CD4-positive, alpha-beta T cell (primary cell): Measurements from ENCODE around the gene TMEM217. TPM values are rescaled to one million over a fixed set of nuclear protein-coding genes. Genes with fewer than 3 reads are reported as not detected.

Experiments
- ATAC-seq: fragments of 200-7000 bp; cut with Tn5 transposase; one replicate; pipeline ENCODE4 v1.10.0; 2022; ENCODE audit warnings: mild to moderate bottlenecking; ENCODE audit not compliant: poor library complexity
- CTCF ChIA-PET: fragments of 350-600 bp; sonication (Branson Sonifier 250); formaldehyde crosslinking; loops from one replicate; lab custom pipeline; 2021; ENCODE audit warnings: antibody characterized with exemption, inconsistent platforms; lab: Charles Lee
- POLR2A ChIA-PET: fragments of 350-600 bp; sonication (Branson Sonifier 250); formaldehyde crosslinking; loops from one replicate; lab custom pipeline; 2021; ENCODE audit warnings: antibody characterized with exemption, inconsistent platforms; lab: Charles Lee
- DNase-seq, 14 experiments: peaks; one replicate each; pipeline ENCODE4 v3.0.0-alpha.2; 2013 to 2020; ENCODE audit warnings: mixed read lengths in 2 of 14
- H3K27ac ChIP-seq, 2 donors: one replicate each; pipeline versions ENCODE4 v1.5.1 to v1.7.0; 2013; ENCODE audit warnings: low read length in 2 of 2, low read depth in 1 of 2, mild to moderate bottlenecking in 1 of 2
- H3K27me3 ChIP-seq, 2 experiments: 1 replicate in 1 of 2; 2 replicates in 1 of 2; pipeline versions ENCODE4 v1.6.1 to v1.7.0; 2013; ENCODE audit warnings: low read length in 2 of 2, control low read depth in 1 of 2, mild to moderate bottlenecking in 1 of 2, moderate library complexity in 1 of 2; ENCODE audit not compliant: insufficient read depth in 2 of 2, control insufficient read depth in 1 of 2
- H3K36me3 ChIP-seq: one replicate; pipeline ENCODE4 v1.6.1; 2013; ENCODE audit warnings: low read length, control low read depth; ENCODE audit not compliant: insufficient read depth
- H3K4me1 ChIP-seq: one replicate; pipeline ENCODE4 v1.6.1; 2013; ENCODE audit warnings: low read length, control low read depth; ENCODE audit not compliant: insufficient read depth
- H3K4me3 ChIP-seq: one replicate; pipeline ENCODE4 v1.5.1; 2013; ENCODE audit warnings: mild to moderate bottlenecking, low read length, moderate library complexity
- H3K9me3 ChIP-seq, 2 experiments: 1 replicate in 1 of 2; 2 replicates in 1 of 2; pipeline versions ENCODE4 v1.6.1 to v1.7.0; 2013; ENCODE audit warnings: low read length in 2 of 2, mild to moderate bottlenecking in 2 of 2, control low read depth in 1 of 2, moderate library complexity in 1 of 2; ENCODE audit not compliant: control insufficient read depth in 1 of 2, insufficient read depth in 1 of 2
- H3K27ac Mint-ChIP-seq: one replicate; pipeline ENCODE4 v1.8.0; 2020; ENCODE audit warnings: mixed read lengths
- H3K27me3 Mint-ChIP-seq: one replicate; pipeline ENCODE4 v1.8.0; 2021; ENCODE audit warnings: mixed read lengths
- H3K36me3 Mint-ChIP-seq: one replicate; pipeline ENCODE4 v1.8.0; 2021; ENCODE audit warnings: low read depth, mixed read lengths
- H3K4me1 Mint-ChIP-seq: one replicate; pipeline ENCODE4 v1.8.0; 2021; ENCODE audit warnings: low read depth, mixed read lengths
- H3K4me3 Mint-ChIP-seq: one replicate; pipeline ENCODE4 v1.8.0; 2020; ENCODE audit warnings: mild to moderate bottlenecking, mixed read lengths
- H3K9me3 Mint-ChIP-seq: one replicate; pipeline ENCODE4 v1.8.0; 2020; ENCODE audit warnings: mixed read lengths
- intact Hi-C, 2 experiments: fragments of 100-400 bp; cut with DNase I in 1 of 2; cut with micrococcal nuclease in 1 of 2; formaldehyde crosslinking; loops; one replicate each; pipeline versions ENCODE4 v1.15.1 to v1.9.0; 2023 to 2025; cut with DNase I, micrococcal nuclease
- total RNA-seq, 174 experiments: library from RNA in 2 of 174; stranded (reverse) in 2 of 174; gene quantifications; one replicate each; pipeline ENCODE4 v1.2.3 and lab custom pipeline; 2021 to 2026
- TF ChIP-seq, protein P1 (sequence below): fragments of 200-600 bp; IDR thresholded peaks from one replicate; pipeline ENCODE4 v1.8.0; 2022; ENCODE audit warnings: antibody characterized with exemption, mild to moderate bottlenecking

The TMEM217 gene
- total RNA-seq, 2 experiments from 2014 or later: 0.41 to 0.47 TPM

DNA sequence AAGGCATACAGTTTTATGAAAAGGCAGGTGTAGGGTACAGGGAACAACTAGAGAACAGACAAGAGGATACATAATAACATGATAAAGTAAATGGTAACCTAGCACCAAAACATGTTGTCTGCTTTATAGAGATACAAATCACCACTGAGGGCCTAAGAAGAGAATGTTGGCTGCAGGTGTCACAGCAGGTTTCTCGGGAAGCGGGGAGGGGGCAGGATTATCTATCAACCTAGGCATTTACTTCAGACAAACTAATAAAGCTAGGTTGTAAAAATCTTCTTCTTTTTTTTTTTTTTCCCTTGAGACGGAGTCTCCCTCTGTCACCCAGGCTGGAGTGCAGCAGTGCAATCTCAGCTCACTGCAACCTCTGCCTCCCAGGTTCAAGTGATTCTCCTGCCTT is 65.3 kb downstream of the TMEM217 start:
- ATAC-seq (no peak), DNase-seq (no peak)
- no peak overlapping the region for H3K4me3 ChIP-seq
- no peak overlapping the region for H3K4me3 Mint-ChIP-seq
- H3K9me3 Mint-ChIP-seq: no peaks in the 10 kb centered on the region
- peaks cover 36% of the 10 kb centered on the region for H3K4me1 ChIP-seq
- ChIA-PET CTCF (interaction anchor here (1.3 kb wide), 1 partner anchor 16 kb away, joined by 3 read pairs; no protein-coding TSS in a partner anchor), POLR2A (no interaction called here)
- H3K9me3 ChIP-seq: no peaks in the 10 kb centered on the region
- no peaks in the 10 kb centered on the region for H3K36me3 ChIP-seq
- H3K27me3 ChIP-seq: no peaks in the 10 kb centered on the region
- H3K27ac ChIP-seq: no peak overlapping the region
- H3K27me3 Mint-ChIP-seq: no peaks in the 10 kb centered on the region
- no peak overlapping the region for H3K27ac Mint-ChIP-seq
- intact Hi-C loops: loop anchor here in 1 of 2 experiments (10.0 kb wide), 1 partner anchor 578 kb away; no protein-coding TSS in a partner anchor
- H3K36me3 Mint-ChIP-seq: no peaks in the 10 kb centered on the region
- H3K4me1 Mint-ChIP-seq: peaks cover 36% of the 10 kb centered on the region
- TF ChIP-seq, protein P1, sequence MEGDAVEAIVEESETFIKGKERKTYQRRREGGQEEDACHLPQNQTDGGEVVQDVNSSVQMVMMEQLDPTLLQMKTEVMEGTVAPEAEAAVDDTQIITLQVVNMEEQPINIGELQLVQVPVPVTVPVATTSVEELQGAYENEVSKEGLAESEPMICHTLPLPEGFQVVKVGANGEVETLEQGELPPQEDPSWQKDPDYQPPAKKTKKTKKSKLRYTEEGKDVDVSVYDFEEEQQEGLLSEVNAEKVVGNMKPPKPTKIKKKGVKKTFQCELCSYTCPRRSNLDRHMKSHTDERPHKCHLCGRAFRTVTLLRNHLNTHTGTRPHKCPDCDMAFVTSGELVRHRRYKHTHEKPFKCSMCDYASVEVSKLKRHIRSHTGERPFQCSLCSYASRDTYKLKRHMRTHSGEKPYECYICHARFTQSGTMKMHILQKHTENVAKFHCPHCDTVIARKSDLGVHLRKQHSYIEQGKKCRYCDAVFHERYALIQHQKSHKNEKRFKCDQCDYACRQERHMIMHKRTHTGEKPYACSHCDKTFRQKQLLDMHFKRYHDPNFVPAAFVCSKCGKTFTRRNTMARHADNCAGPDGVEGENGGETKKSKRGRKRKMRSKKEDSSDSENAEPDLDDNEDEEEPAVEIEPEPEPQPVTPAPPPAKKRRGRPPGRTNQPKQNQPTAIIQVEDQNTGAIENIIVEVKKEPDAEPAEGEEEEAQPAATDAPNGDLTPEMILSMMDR: no peak

DNA sequence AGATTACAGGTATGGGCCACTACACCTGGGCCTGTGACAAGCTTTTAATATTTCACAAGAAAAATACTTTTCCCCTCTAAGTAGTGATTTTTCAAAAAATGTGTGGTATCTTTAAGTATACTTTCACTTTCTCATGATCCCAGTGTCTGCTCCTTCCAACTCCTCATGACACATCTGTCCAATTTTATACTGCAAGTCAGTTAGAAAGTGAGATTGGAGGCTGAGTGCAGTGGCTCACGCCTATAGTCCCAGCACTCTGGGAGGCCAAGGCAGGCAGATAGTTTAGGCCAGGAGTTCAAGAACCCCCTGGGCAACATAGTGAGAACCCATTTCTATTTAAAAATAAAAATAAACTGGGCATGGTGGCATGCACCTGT is 67.8 kb downstream of the TMEM217 start:
- TF ChIP-seq, protein P1: no peak
- Mint-ChIP-seq H3K36me3 (no peaks in the 10 kb centered on the region), H3K9me3 (no peaks in the 10 kb centered on the region), H3K27ac (no peak overlapping the region), H3K4me1 (peaks cover 59% of the 10 kb centered on the region), H3K27me3 (no peaks in the 10 kb centered on the region), H3K4me3 (no peak overlapping the region)
- Histone ChIP-seq H3K9me3 (no peaks in the 10 kb centered on the region), H3K36me3 (no peaks in the 10 kb centered on the region), H3K4me3 (no peak overlapping the region), H3K27ac (no peak overlapping the region), H3K27me3 (no peaks in the 10 kb centered on the region), H3K4me1 (peaks cover 49% of the 10 kb centered on the region)
- no peak for ATAC-seq
- intact Hi-C loops: loop anchor here in 1 of 2 experiments (10.0 kb wide), 1 partner anchor 575 kb away; no protein-coding TSS in a partner anchor
- ChIA-PET CTCF (interaction anchor here (0.7 to 2.4 kb wide), 4 partner anchors 13 to 172 kb away, joined by 3 to 7 read pairs (median 4); no protein-coding TSS in a partner anchor), POLR2A (interaction anchor here (1.1 to 1.9 kb wide), 3 partner anchors 10 to 17 kb away, joined by 3 to 4 read pairs (median 4); no protein-coding TSS in a partner anchor)
- DNase-seq: no peak

DNA sequence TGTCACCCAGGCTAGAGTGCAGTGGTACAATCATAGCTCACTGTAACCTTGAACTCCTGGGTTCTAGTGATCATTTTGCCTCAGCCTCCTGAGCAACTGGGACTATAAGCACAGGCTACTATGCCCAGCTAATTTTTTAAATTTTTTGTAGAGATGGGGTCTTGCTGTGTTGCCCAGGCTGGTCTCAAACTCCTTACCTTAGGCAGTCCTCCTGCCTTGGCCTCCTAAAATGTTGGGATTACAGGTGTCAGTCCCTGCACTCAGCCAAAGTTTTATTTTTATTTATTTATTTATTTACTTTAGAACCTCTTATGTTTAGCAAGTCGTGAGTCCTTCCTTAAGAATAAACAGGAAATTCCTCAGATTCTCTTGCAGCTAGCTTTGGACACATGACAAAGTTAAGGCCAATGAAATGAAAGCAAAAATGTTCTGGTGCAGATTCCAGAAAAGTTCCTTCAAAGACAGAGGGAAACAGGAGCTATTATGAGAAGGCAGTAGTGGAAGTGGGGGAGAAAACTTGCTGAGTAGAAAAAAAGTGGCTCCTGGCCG is 68.9 kb downstream of the TMEM217 start:
- H3K4me1 Mint-ChIP-seq: peaks cover 56% of the 10 kb centered on the region

More for the DNA sequence above, 68.9 kb downstream of the TMEM217 start:
- no peaks in the 10 kb centered on the region for H3K36me3 ChIP-seq
- no peaks in the 10 kb centered on the region for H3K27me3 ChIP-seq
- intact Hi-C loops: no loop called here
- peaks cover 57% of the 10 kb centered on the region for H3K4me1 ChIP-seq
- ATAC-seq (no peak), DNase-seq (no peak)
- no peak overlapping the region for H3K4me3 ChIP-seq
- ChIA-PET CTCF (interaction anchor here (0.9 to 2.4 kb wide), 3 partner anchors 12 to 137 kb away, joined by 3 to 7 read pairs (median 4); no protein-coding TSS in a partner anchor), POLR2A (interaction anchor here (0.7 to 1.3 kb wide), 2 partner anchors 11 to 17 kb away, joined by 3 to 4 read pairs; no protein-coding TSS in a partner anchor)
- no peak overlapping the region for H3K27ac Mint-ChIP-seq
- no peaks in the 10 kb centered on the region for H3K27me3 Mint-ChIP-seq
- no peak overlapping the region for H3K27ac ChIP-seq
- H3K9me3 Mint-ChIP-seq: no peaks in the 10 kb centered on the region
- TF ChIP-seq, protein P1: no peak
- no peak overlapping the region for H3K4me3 Mint-ChIP-seq
- no peaks in the 10 kb centered on the region for H3K36me3 Mint-ChIP-seq
- no peaks in the 10 kb centered on the region for H3K9me3 ChIP-seq
